HPDE6-E6E7 (cell line): ENCODE measurements around the gene FBXO17.
"Not testable (repeated sequence)": the region's sequence is repeated elsewhere in the genome, so short reads cannot be mapped to it uniquely, and the experiment has no call there.

Source experiments
- DNase-seq: peaks from one replicate; pipeline ENCODE4 v3.0.0; 2011; ENCODE audit warnings: missing footprints; ENCODE audit errors: extremely low spot score

Gene FBXO17

DNA sequence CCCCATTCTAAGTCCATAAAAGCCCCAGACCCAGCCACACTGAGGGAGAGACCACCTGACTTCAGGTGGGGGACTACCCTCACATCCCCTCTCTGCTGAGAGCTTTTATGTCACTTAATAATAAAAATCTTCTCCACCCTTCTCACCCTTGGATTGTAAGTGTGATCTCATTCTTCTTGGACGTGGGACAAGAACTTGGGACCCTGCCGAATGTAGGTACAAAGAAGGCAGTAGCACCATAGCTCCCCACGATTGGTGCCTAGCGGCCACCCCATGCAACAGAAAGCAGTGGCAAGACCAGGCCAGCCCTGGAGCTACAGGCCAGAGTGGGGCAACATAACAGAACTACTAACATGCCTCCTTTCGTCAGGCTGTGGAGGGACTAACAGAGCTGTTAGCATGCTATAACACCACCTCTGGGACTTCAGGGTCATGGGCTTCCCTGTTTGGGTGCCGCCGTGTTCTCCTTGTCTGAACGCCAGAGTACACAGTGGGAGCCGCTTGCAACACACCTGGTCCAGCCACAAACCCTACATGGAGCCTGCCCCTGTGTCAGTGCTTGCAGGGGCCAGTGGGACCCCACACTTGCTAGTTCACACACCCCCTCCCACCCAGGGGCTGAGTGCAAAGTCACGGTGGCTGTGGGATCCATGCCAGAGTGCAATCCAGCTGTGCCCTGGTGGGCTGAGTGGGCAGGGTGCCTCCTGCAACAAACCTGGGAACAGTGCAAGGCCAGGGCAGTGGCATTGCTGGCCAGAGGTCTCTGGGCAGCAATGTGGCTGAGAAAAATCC, 5.2 kb upstream of the FBXO17 start:
- no peak for DNase-seq

DNA sequence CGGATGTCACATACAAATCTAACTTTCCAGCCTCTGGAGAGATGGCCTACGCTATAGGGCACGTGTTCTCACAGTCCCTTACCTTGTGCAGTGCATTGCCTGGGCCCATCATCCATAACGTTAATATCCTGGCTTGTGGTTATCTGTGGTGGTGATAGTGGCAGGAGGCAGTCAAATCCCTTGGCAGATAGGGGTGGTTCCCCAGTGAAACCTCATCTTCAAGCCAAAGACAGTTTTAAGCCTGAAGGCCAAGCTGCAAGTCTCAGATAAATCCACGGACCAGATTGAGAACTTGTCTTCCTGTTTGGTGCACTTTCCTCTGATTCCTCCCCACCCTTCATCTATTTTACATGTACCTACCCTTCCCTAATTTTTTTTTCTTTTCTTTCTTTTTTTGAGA, 4.3 kb upstream of the FBXO17 start:
- DNase-seq, result no peak

DNA sequence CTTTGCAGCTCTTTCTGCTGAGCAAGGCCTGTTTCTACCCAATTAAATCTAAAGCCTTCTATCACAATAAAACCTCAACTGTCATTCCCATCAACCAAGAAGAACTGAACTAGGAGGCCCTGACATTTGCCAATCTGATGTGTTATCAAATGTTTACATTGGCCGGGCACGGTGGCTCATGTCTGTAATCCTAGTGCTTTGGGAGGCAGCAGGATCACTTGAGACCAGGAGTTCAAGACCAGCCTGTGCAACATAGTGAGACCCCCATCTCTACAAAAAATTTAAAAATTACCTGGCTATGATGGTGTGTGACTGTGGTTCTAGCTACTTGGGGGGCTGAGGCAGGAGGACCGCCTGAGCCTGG, 2.8 kb upstream of the FBXO17 start:
- no peak for DNase-seq

DNA sequence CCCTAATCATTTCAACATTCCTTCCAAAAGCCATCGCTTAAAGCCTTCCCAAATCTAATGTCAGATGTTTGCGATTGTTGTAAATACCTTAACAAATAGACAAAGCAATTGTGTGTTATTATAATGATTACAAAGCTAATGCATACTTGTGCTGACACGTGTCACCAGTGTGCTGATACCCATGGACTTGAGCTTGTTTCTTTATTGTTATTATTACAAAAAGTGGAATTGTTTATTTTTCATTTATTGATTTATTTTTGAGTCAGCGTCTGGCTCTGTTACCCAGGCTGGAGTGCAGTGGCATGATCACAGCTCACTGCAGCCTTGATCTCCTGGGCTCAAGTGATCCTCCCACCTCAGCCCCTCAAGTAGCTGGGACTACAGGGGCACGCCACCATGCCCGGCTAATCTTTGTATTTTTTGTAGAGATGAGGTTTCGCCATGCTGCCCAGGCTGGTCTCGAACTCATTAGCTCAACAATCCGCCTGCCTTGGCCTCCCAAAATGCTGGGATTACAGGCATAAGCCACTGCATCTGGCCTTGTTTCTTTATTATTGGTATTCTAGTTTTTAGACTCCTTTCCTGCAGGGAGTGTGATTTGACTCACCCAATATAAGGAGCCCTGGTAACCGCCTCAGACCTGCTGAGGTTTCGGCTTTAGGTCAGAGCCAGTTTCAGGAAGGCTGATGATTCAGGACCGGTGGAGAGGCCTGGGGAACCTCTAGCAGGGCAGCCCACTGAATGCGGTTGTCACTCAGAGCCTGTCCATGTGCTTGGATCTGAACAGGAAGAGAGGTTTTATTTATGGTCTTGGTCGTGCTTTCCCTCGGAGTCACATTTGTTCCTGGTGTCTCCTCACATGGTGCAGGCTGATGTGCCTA, 2.1 kb upstream of the FBXO17 start:
- peak; percentile 29 for DNase-seq

DNA sequence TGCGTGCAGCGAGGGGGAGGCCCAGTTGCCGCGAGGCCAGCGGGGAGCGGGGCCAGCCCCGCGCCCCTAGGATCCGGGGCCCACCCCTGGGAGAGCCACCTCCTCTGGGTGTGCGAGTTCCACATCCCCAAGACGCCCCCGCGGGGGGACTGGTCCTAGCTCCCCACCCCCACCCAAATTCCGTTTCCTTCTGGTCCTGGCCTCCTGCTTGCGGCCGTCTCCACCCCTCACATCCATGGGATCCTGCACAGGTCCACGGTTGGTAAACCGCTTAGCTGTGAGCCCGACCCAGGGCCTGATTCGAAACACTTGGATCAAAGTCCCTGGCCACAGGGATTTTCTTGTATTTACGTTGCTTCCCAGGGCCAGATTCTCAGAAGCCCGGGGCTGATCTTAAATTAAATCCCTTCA, 324 bp upstream of the FBXO17 start:
- DNase-seq, result no peak

DNA sequence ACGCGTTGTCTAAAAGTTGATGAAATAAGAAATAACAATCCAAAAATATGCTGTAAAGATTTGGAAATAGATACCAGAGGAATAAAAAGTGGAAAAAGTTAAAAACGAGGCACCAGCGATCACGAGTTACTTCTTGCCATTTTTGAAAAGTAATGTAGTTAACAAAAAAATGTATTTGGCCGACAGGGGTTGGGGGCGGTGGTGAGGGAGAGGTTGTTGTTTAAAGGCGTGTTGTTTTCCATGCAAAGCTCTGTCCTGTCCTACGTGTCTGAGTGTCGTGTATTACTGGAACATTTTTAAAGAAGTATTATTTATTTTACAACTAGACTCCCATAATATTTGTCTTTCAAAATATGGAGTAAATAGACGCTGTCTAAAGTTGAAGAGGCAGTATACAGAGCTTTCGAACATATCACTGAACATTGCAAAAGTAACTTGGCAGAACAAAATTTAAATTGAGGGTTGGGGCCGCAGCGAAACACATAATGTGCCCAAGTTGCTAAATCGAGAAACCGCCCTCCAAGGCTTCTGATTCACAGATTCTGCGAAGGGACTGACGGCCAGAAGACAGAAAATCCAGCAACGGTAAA, 823 bp downstream of the FBXO17 start:
- no peak for DNase-seq

DNA sequence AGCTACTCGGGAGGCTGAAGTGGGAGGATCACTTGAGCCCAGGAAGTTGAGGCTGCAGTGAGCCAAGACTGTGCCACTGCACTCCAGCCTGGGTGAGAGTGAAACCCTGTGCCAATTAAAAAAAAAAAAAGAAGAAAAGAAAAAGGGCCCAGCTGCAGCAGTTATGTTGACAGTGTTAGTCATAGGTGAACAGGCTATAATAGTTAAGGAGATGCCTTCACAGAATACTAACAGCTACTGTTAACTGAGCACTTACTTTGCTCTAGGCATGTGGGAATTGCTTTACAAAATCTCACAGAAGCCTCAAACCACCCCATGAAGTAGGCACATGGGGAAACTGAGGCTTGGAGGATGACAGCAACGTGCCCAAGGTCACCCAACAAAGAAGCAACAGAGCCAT, 3.9 kb downstream of the FBXO17 start:
- DNase-seq, result no peak

DNA sequence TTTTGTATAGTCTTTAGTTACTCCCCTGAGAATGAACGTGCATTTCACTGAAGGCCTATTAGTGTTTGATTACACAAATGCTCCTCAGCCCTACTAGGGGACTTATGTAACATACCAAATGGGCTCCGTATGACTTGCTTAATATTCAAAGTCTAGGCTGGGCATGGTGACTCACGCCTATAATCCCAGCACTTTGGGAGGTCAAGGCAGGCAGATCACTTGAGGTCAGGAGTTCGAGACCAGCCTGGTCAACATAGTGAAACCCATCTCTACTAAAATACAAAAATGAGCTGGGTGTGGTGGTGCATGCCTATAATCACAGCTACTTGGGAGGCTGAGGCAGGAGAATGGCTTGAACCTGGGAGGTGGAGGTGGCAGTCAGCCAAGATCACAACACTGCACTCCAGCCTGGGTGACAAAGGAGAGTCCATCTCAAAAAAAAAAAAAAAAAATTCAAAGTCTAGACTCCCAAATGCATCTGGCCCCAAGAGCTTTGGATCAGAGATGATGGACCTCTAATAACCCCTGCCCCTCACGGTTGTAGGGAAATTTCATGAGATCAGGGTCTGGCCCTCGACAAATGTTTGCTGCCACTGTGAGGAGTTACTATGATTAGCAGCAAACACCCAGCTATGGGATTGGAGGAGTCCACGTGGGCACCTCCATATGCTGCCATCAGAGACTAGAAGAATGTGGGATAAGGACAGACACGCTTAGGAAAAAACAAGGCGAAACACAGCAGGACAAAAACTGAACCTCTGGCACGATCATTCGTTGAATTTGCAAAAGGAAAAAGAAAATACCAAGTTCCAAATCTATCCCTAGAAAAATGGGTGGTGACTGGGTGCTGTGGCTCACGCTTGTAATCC, 4.6 kb downstream of the FBXO17 start:
- no peak for DNase-seq

DNA sequence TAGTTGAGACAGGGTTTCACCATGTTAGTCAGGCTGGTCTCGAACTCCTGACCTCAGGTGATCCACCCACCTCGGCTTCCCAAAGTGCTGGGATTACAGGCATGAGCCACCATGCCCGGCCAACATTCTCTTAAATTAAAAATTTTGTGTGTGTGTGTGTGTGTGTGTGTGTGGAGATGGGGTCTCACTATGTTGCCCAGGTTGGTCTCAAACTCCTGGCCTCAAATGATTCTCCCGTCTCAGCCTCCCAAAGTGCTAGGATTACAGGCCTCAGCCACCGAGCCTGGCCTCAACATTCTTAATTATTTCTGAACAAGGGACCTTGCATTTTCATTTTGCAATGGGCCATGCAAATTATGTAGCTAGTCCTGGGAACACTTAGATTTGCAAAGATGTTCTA, 9.4 kb downstream of the FBXO17 start:
- DNase-seq, result not testable (repeated sequence)

DNA sequence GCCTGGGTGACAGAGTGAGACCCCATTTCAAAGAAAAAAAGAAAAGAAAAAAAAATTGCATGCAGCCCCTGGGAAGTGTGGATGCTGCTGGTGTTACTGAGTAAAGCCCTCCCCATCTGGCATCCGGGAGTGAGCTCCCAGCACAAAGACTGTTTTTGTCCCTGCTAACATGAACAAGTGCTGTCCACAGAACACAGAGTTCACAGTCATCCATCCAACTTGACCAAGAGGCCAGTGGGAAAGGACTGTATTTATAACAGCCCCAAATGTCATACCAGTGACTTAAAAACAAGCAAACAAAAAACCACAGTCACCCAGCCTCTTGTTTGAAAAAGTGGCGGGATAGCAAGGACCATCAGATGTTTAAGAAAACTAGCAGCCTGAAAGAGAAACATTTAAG, 10.8 kb downstream of the FBXO17 start:
- no peak for DNase-seq

DNA sequence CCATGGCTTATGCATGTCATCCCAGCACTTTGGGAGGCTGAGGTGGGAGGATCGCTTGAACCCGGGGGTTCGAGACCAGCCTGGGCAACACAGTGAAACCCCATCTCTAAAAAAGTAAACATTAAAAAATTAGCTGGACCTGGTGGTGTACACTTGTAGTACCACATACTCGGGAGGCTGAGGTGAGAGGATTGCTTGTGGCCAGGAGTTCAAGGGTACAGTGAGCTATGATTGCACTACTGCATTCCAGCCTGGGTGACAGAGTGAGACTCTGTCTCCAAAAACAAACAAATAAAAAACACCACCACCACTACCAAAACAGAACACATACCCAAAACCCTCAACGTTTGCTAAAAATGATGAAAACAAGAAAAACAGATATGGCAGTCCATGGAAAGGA, 15.9 kb downstream of the FBXO17 start:
- DNase-seq, result no peak

DNA sequence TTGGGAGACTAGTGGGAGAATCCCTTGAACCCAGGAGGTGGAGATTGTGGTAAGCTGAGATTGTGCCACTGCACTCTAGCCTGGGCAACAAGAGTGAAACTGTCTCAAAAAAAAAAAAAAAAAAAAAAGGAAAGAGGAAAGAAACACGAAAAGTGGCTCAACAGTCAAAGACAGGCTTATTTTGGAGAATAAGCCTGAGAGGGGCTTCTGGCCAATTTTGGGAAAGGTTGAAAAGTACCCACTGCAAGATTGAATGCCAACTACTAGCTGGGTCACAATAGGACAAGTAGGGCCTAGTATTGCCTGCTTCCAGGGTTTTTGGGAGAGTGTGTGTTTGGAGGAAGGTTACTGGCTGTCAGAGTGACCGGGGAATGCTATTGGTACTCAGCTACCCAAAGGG, 17.2 kb downstream of the FBXO17 start:
- DNase-seq, result no peak

DNA sequence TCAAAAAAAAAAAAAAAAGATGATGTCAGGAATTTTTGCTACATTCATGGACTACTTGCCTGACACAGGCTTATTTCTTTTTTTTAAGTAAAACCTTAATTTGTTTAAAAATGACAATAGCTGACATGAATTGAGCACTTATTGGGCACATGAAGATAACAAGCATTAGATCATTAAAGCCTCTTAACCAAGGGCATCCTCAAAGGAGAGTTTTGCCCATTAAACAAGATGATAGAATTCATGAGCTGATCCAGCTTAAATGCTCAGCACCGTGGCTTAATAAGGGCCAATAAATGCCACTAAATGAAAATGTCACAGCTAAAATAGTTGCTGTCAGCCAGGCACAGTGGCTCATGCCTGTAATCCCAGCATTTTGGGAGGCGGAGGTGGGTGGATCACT, 19.3 kb downstream of the FBXO17 start:
- no peak for DNase-seq

DNA sequence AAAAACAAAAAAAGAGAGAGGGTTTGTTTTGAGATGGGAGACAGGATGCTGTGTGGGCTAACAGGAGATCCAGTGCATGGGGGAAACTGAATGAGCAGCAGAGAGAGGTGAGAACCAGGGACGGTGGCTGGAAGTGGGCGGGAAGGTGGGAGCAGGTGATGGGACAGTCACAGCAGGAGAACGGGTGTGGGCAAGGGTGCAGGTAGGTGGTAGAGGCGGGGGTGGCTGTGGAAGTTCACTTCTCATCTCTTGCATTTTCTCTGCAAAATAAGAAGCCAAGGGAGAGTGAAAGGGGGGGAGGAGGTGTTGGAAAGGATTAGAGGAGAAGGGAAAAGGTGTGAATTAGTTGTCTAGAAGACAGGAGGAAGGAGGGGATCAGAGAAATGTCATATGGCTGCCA, 21.9 kb downstream of the FBXO17 start:
- DNase-seq, result no peak

DNA sequence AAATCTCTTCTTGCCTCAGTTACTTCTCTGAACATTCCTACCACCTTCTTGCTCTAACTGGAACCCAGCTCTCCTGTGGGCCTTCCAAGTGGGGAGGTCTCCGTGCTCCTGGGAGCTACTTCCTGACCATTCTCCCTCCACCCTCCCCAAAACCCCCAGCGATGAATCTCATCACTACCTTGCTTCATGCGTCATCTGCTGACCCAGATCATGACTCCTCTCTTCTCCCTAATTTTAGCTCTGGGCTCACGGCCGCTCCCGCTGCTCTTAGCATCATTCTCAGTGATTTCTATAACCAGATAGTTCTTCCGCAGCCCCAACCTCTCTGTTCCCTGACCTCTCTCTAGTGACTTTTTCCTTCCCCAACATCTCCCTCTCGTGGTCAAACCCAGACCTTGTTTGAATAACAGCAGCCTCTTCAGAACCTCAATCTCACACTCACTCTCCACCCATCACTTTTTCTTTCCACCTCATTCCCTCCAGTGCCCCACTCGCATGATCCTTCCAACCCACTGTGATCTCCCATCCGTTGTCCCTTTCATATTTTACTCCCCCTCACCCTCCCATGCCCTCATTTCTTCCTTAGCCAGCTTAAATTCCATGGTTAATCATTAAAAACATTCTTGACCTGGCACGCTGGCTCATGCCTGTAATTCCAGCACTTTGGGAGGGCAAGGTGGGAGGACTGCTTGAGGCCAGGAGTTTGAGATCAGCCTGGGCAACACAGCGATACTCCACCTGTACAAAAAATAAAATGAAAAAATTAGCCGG, 23.0 kb downstream of the FBXO17 start:
- peak; percentile 47 for DNase-seq

DNA sequence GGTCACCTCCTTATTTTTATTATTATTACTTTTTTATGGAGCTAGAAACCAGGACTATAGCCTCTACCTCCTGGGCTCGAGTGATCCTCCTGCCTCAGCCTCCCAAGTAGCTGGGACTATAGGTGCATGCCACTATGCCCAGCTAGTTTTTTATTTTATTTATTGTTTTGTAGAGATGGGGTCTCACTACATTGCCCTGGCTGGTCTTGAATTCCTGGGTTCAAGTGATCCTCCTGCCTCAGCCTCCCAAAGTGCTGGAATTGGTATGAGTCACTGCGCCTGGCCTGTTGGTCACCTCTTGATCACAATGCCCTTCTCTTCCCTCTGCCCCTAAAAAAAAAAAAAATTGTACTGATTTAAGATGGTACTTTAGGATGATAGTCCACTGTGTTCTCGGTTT, 24.4 kb downstream of the FBXO17 start:
- DNase-seq, result no peak

DNA sequence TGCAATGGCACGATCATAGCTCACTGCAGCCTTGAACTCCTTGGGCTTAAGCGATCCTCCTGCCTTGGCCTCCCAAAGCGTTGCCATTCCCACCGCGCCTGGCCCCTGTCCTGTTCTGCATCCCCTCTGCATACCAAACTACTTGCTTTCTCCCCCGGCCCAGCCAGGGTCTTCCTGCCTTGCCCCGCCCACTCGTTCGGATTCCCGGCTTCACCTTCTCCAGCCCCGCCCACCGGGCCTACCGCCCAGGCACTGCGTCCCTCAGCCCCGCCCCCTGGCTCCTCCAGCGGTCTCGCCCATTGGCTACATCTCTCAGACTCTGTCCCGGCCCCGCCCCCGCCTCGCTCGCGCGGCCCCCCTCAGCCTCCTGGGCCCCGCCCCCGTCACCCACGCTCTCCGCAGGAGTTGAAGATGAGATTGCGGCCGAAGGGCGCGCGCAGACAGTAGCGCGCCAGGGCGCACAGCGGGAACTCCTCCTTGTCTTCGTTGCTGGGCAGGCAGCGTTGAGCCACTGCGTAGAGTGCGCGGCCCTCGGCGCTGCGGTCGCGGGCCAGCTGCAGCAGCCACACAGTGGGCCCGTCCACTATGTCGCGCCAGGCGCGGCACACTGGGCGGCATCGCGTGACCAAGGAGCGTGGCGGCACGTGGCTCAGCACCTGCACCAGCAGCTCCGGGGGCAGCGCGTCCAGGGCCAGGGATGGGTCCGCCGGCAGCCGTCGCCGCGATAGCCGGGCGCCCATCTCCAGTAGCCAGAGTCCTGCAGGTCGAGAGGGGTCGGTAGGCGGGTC, 25.8 kb downstream of the FBXO17 start:
- DNase-seq, result no peak

DNA sequence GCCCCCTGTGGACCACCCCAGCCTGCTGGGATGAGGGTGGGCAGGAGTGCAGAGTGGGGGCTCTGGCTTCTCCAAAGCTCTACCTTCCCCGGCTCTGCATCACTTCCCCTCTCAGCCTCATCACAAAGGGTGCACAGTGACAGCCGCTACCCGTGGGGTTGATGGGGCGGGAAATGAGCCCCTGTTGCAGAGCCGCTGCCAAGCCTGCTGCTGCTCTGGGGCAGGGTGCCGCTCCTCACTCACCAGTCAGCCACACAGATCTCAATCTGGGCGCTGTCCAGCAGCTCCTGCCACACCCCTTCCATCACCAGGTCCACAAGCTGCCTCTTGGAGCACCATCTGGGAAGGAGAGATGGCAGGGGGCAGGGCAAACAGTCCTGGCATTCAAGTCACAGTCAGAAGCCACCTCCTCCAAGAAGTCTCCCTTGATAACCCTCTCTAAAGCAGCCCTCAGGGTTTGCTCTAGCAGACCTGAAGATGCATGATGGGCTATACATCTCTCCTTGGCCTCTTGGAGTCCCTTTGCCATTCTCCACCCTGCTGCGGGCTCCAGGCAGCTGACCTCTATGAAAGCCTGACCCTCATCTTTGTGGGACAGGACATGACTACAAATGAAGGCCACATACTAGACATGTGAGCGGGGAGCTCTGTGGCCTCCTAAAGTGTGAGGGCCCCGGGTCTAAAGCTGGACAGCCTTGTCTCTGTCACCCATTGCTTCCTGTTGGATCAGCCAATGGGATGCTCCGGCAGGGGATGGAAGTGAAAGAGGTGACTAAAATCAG, 29.1 kb downstream of the FBXO17 start:
- no peak for DNase-seq

DNA sequence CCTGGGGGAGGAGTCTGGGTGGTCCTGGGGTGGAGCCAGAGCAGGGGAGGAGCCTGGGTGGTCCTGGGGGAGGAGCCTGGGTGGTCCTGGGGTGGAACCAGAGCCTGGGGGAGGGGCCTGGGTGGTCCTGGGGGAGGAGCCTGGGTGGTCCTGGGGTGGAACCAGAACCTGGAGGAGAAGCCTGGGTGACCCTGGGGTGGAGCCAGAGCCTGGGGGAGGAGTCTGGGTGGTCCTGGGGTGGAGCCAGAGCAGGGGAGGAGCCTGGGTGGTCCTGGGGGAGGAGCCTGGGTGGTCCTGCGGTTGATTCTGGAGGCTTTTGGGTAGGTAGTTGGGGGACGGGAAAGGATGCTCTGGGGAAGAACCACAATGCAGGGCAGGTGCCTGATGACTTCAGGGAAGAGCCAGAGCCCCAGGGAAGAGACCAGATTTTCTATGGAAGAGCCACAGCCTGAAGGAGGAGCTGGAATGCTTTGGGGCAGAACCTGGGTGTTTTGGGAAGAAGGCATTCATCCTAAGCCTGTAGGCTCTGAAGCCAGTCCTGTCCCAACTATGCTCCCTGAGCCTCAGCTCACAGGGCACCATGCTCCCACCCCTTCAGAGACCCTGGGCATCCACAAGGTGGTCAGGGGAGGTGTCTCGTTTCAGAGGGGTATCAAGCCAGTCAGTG, 29.8 kb downstream of the FBXO17 start:
- no peak for DNase-seq
